Skeletal muscle tissue (tissue), 4 donors: Measurements from ENCODE around the gene OR4E1. TPM values are rescaled to one million over a fixed set of nuclear protein-coding genes. Genes with fewer than 3 reads are reported as not detected.

Experiments
- H3K27ac ChIP-seq: one replicate; pipeline ENCODE4 v1.7.0; 2013; ENCODE audit warnings: mild to moderate bottlenecking, low read depth, low read length, inconsistent platforms
- H3K27me3 ChIP-seq, 3 donors: one replicate each; pipeline ENCODE4 v1.7.0; 2013; ENCODE audit warnings: low read length in 3 of 3; ENCODE audit not compliant: control insufficient read depth in 3 of 3, insufficient read depth in 3 of 3
- H3K36me3 ChIP-seq, 3 donors: one replicate each; pipeline ENCODE4 v1.7.0; 2013; ENCODE audit warnings: low read length in 3 of 3; ENCODE audit not compliant: control insufficient read depth in 3 of 3, insufficient read depth in 3 of 3
- H3K4me1 ChIP-seq, 3 donors: one replicate each; pipeline ENCODE4 v1.7.0; 2013; ENCODE audit warnings: low read length in 3 of 3, mild to moderate bottlenecking in 3 of 3; ENCODE audit not compliant: control insufficient read depth in 3 of 3, insufficient read depth in 3 of 3
- H3K4me3 ChIP-seq, 3 donors: one replicate each; pipeline ENCODE4 v1.7.0; 2013; ENCODE audit warnings: low read length in 3 of 3
- H3K9ac ChIP-seq, 3 donors: one replicate each; pipeline ENCODE4 v1.7.0; 2013; ENCODE audit warnings: low read length in 3 of 3, mild to moderate bottlenecking in 3 of 3, moderate library complexity in 2 of 3, low read depth in 1 of 3
- H3K9me3 ChIP-seq, 3 donors: one replicate each; pipeline ENCODE4 v1.7.0; 2013; ENCODE audit warnings: low read length in 3 of 3; ENCODE audit not compliant: control insufficient read depth in 3 of 3
- total RNA-seq: library from RNA; depleted of rRNA; stranded (reverse); fragments of >200 nt; gene quantifications from one replicate; pipeline ENCODE4 v1.2.3, GENCODE V29; 2014
- donor health status: Osteomylitis.

Gene OR4E1, protein sequence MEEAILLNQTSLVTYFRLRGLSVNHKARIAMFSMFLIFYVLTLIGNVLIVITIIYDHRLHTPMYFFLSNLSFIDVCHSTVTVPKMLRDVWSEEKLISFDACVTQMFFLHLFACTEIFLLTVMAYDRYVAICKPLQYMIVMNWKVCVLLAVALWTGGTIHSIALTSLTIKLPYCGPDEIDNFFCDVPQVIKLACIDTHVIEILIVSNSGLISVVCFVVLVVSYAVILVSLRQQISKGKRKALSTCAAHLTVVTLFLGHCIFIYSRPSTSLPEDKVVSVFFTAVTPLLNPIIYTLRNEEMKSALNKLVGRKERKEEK
- not detected for total RNA-seq

DNA sequence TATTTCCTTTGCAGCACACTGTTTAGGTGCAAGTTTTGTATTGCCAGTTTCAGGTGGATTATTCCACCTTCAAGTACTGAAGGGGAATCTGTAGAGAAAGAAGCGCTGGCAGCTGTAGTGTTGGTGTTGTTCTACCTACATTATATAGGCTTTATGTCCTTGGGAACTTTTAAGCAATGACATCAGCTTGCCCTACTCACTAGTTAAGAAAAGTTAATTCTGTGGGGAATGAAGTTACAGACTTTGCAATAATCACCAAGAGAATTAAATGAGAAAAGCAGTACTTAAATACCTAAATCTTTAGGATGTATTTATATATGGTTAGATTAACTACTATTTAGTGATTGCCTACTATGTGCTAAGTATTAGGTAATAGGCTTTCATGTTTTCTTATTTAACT is at the start of gene OR4E1:
TSS of gene OR4E1 (minus strand) at position 101 of the 400 bp plus-strand sequence. CDS start 2,883 bp downstream, outside the sequence.
- H3K4me1 ChIP-seq = no peaks in the 10 kb centered on the region
- H3K36me3 ChIP-seq = no peaks in the 10 kb centered on the region
- H3K9ac ChIP-seq = no peak within 1 kb of the TSS
- H3K9me3 ChIP-seq = no peaks in the 10 kb centered on the region
- no peaks in the 10 kb centered on the region for H3K27me3 ChIP-seq
- no peak within 1 kb of the TSS for H3K27ac ChIP-seq
- H3K4me3 ChIP-seq = no peak within 1 kb of the TSS

DNA sequence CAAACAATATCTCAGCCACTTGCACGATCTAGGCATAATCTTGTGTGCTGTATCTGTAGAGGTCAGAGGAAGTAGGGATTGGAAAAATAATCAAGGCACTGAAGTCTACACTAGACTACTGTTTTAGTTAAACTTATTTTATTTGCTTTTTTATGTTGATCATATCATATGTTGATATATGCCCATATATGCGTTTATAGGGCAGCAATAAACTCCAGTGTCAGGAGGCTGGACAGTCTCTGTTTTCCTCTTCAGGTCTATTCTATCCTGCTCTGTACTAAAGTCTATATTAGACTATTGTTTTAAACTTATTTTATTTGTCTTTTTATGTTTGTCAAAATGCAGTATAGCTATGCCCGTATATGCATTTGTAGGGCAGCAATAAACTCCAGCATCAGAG is 47.9 kb upstream of the OR4E1 start:
- H3K36me3 ChIP-seq = no peaks in the 10 kb centered on the region
- no peaks in the 10 kb centered on the region for H3K9me3 ChIP-seq
- no peak overlapping the region for H3K4me3 ChIP-seq
- no peak overlapping the region for H3K9ac ChIP-seq
- H3K27me3 ChIP-seq = no peaks in the 10 kb centered on the region
- no peak overlapping the region for H3K27ac ChIP-seq
- no peaks in the 10 kb centered on the region for H3K4me1 ChIP-seq

DNA sequence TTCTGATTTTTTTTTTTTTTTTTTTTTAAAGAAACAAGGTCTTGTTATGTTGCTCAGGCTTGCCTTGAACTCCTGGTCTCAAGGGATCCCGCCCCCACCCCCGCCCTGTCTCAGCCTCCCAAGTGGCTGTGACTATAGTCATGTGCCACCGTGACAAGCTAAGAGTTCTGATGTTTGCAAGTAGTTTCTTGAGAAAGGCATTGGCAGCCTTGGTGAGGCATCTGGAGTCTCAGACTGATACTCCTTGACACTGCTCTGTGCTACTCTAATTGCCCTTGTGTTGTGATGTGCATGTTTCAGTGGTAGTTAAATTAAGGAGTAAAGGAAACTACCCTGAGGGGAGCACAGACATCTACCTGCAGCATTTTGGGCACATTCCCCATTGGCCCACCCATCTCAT is 46.2 kb upstream of the OR4E1 start:
- no peak overlapping the region for H3K27ac ChIP-seq
- no peaks in the 10 kb centered on the region for H3K4me1 ChIP-seq
- no peaks in the 10 kb centered on the region for H3K9me3 ChIP-seq
- no peak overlapping the region for H3K9ac ChIP-seq
- no peaks in the 10 kb centered on the region for H3K36me3 ChIP-seq
- no peaks in the 10 kb centered on the region for H3K27me3 ChIP-seq
- no peak overlapping the region for H3K4me3 ChIP-seq

DNA sequence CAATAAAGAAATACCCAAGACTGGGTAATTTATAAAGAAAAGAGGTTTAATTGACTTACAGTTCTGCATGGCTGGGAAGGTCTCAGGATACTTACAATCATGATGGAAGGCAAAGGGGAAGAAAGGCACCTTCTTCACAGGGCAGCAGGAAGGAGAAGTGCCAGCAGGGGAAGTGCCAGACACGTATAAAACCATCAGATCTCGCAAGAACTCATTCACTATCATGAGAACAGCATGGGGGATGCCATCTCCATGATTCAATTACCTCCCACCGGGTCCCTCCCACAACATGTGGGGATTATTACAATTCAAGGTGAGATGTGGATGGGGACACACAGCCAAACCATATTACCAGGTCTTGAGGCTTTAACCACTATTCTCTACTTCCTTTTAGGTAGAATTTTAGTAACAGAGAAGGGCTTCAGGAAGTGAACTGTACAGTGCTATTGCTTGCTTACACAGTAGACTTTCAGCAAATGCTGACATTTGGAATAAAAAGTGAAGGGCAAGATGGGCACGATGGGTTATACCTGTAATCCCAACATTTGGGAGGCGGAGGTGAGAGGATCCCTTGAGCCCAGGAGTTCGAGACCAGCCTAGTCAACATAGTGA is 40.8 kb upstream of the OR4E1 start:
- Histone ChIP-seq H3K4me3 (no peak overlapping the region), H3K27me3 (no peaks in the 10 kb centered on the region), H3K36me3 (no peaks in the 10 kb centered on the region), H3K4me1 (no peaks in the 10 kb centered on the region), H3K9ac (no peak overlapping the region), H3K27ac (no peak overlapping the region), H3K9me3 (no peaks in the 10 kb centered on the region)

DNA sequence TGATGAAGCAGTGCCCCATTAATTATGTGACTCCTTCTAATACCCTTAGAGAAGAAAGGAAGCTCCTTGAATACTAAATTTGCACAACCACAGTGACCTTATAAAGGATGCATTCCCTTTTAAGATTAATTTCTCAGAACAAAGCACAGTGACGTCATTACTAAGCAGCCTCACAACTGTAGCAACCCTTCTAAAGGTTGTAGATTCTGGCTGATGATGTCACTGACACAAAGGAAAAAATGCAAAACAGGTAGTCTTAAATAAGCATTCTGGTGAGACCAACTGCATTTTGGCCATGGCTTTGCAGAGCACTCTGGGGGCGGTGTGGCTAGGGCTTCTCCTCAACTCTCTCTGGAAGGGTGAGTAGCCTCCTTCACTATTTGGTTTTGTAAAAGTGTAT is 38.4 kb upstream of the OR4E1 start:
- Histone ChIP-seq H3K4me1 (no peaks in the 10 kb centered on the region), H3K4me3 (no peak overlapping the region), H3K36me3 (no peaks in the 10 kb centered on the region)

DNA sequence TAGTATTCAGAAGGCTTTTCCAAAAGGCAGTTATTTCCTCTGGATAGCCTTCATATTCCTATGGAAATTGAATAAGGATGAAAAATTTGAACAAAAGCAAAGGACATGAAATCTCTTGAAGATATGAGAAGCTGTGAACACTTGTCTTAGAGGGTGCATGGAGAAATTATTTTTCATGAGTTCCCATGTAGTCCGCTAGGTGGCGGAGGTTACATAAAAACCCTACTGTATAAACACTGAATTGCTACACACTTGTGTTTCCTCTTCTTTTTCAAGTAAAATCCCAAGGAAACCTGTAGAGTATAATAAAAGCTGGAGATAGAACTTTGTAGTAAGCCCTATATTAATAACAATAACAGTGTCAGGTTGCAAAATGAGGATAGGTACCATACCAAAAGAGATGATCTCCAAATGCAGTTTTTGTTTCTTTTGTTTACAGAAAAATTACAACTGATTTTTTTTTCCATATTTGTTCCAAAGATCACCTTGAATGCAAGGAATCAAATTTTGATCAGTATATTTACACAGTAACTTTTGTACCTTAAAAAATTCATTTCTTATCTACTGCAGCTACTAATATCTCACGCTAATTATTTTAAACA is 37.8 kb upstream of the OR4E1 start:
- H3K9ac ChIP-seq = no peak overlapping the region

More for the DNA sequence above, 38.4 kb upstream of the OR4E1 start:
- Histone ChIP-seq H3K27me3 (no peaks in the 10 kb centered on the region), H3K9ac (no peak overlapping the region), H3K9me3 (no peaks in the 10 kb centered on the region), H3K27ac (no peak overlapping the region)

DNA sequence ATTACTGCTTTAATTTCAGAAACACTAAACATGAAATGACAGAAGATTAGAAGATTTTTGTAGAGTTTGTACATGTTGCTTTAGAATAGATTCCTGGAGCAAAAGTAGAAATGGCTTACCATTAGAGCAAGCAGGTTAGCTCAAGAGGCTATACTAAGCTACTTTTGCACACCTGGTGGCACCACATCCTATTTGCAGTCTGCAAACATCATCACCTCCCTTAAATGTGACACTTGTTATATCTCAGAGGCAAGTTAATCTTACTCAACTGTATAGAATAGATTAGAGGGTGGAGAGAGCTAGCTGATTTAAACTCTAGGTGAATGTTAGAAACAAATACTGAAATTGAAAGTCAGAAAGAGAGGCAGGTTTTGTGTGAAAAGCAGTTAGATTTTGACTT is 30.7 kb upstream of the OR4E1 start:
- H3K27me3 ChIP-seq = no peaks in the 10 kb centered on the region
- H3K9me3 ChIP-seq = no peaks in the 10 kb centered on the region
- H3K4me1 ChIP-seq = no peaks in the 10 kb centered on the region
- no peak overlapping the region for H3K4me3 ChIP-seq
- no peaks in the 10 kb centered on the region for H3K36me3 ChIP-seq
- H3K27ac ChIP-seq = no peak overlapping the region
- no peak overlapping the region for H3K9ac ChIP-seq

More for the DNA sequence above, 37.8 kb upstream of the OR4E1 start:
- Histone ChIP-seq H3K27ac (no peak overlapping the region), H3K27me3 (no peaks in the 10 kb centered on the region), H3K36me3 (no peaks in the 10 kb centered on the region), H3K9me3 (no peaks in the 10 kb centered on the region), H3K4me1 (no peaks in the 10 kb centered on the region), H3K4me3 (no peak overlapping the region)

DNA sequence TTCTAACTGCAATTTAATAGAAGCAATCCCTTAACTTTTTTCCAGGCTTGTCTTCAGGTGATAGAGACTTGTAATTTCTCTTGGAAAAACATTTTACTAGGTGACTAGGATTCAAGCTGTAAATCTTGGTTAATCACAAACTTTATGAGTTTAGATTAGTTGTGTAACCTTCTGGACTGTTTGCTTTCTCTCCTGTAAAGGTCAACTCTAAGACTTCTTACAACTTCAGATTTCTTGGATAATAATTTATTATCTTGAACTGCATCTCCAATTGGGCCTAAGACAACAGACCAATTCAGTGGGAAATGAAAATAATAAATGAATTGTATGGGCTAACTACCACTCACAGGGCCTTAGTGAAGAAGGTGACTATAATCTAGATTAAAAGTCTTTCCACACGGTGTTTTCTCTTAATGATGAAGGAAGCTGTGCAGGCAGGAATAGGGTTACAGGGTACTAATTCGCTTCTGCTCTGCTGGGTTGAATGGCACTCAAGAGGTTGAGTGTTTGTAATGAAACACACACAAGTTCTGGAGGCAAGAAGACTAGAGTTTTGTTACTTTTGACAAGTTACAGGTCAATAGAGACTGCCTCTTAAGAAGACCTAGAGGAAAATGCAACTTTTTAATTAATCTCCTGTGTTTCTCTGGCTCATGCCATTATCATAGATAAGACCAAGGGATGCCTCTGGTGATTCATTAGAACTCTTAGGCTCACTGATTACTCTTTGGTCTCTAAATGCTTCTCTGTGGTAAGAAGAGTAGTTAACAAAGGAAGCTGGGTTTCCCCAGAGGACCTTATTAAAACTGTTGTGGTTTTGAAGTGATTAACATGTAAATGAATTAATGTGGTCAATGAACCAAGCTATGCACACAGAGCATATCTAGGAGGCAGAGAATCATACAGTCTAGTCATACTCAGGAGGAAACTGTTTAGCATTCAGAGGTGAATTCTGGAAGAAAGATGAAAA is 30.0 kb upstream of the OR4E1 start:
- Histone ChIP-seq H3K4me1 (no peaks in the 10 kb centered on the region), H3K9me3 (no peaks in the 10 kb centered on the region), H3K27me3 (no peaks in the 10 kb centered on the region), H3K36me3 (no peaks in the 10 kb centered on the region), H3K4me3 (no peak overlapping the region), H3K27ac (no peak overlapping the region), H3K9ac (no peak overlapping the region)

DNA sequence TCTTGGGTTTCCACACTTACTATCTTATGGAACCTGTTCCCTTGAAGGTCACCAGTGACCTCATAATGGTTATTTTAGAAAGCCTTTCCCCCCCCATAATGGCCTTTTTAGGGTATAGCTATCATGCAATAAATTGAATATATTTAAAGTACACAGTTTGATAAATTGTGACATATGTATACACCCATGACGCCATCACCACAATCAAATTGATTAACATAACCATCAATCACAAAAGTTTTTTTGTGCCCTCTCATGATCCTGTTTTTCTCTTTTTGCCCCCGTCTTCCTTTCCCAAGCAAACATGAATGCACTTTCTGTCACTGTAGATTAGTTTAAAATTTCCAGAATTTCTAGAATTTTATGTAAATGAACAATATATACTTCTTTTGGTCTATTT is 28.7 kb upstream of the OR4E1 start:
- Histone ChIP-seq H3K36me3 (no peaks in the 10 kb centered on the region), H3K27ac (no peak overlapping the region), H3K4me1 (no peaks in the 10 kb centered on the region), H3K9ac (no peak overlapping the region), H3K9me3 (no peaks in the 10 kb centered on the region), H3K4me3 (no peak overlapping the region), H3K27me3 (no peaks in the 10 kb centered on the region)
